ENCODE measurements around the gene R3HDM1.
"Not testable (repeated sequence)": the region's sequence is repeated elsewhere in the genome, so short reads cannot be mapped to it uniquely, and the experiment has no call there.

Gene R3HDM1

DNA sequence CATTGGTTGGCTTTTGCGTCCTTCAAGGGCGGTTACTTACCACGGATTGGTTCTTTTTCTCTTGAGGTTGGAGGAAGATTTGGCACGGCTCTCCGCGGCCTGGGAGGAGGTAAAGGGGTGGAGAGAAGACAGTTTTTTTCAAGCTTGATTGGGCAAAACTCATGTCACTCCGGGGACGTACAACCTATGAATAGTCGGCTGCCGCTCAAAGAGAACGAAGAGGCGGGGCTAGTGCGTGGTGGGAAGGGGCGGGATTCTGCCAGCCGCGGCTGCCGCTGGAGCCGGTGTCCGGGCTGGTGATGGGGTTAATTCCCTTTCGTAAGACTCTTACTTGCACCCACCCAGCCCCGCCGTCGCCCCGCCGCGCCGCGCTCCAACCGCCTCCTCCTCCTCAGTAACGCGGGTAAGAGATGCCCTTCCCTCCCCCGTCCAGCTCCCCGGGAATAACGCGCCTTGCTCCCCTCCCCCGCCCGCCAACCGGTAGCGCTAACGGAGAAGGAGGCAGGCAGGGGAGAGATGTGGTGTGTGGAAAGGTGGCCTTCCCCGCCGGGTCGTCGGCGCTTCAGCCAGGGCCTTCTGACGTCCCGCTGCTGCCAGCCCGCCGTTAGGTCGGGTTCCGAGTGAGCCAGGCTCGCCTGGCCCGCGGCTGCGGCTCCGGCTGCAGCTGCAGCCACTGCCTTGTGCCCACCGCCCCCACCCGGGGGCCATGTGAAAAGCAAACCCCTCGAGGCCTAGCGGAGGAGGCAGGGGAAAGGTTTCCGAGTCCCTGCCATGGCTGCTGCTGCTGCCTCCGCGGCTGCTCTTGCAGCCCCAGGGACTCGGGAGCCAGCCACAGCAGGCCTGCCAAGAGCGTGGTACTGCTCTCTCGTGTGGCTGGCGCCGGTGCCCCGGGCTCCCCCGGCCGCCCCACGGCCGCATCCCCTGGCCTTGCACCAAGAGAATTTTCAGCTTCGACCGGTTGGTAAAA is at the start of gene R3HDM1:
TSS of gene R3HDM1 (plus strand) at position 254 of the 967 bp plus-strand sequence. CDS start 73,362 bp downstream, outside the sequence.
- DNase-seq: peak; percentile 100

DNA sequence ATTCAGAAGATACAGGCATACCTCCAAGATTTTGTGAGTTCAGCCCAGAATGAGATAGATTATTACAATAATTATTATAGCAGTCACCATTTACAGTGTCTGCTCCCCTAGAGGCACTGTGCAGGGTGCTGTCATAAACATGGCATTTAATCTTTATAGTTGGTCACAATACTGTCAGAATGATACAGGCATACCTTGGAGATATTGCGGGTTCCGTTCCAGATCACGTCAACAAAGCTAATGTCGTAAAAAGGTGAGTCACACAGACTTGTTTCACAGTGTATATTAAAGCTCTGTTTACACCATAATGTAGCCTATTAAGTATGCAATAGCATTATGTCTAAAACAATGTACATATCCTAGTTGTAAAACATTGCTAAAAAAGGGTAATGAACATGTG is 45.8 kb upstream of the R3HDM1 start:
- no peak for DNase-seq

GRCh38 chr2:135490376-135490775 is 40.9 kb upstream of the R3HDM1 start:
- no peak for DNase-seq

GRCh38 chr2:135494503-135494902 is 36.8 kb upstream of the R3HDM1 start:
- no peak for DNase-seq

DNA sequence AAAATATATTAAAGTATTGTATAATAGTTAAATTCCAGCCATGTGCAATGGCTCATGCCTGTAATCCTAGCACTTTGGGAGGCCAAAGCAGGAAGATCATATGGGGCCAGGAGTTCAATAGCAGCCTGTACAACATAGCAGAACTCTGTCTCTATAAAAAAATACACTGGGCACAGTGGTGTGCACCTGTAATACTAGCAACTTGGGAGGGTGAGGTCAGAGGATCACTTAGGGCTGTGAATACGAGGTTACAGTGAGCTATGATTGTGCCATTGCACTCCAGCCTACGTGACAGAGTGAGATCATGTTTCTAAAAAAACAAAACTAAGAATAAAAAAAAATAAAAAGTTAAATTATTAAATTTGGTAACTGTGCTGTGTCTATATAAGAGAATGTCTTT is 36.4 kb upstream of the R3HDM1 start:
- no peak for DNase-seq

DNA sequence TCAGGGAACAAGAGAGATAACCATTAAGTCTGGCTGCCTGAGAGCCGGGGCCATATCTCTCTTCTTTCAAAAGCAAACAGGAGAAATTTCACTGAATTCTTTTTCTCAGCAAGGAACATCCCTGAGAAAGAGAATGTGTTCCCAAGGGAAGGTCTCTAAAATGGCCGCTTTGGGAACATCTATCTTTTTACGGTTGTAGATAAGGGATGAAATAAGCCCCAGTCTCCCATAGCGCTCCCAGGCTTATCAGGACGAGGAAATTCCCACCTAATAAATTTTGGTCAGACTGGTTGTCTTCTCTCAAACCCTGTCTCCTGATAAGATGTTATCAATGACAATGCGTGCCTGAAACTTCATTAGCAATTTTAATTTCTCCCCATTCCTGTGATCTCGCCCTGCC is 32.7 kb upstream of the R3HDM1 start:
- not testable (repeated sequence) for DNase-seq

DNA sequence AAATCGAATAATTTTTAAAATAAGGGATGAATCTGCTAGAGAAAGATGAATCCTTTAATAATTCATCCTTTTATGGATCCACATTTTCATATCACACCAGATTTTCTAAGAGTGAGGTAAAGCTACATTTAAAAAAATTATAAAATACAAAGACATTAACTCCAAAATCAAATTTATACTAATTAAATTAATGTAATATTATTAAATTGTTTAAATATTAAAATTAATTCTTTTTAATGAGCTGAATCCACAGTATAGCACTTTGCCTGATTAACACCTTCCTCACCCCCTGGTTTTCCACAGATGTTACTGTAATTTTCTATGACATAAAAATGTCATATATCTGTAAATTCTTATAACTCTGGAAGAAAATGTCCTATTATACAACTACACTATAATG is 26.5 kb upstream of the R3HDM1 start:
- DNase-seq: no peak

GRCh38 chr2:135510577-135510976 is 20.7 kb upstream of the R3HDM1 start:
- DNase-seq: no peak

DNA sequence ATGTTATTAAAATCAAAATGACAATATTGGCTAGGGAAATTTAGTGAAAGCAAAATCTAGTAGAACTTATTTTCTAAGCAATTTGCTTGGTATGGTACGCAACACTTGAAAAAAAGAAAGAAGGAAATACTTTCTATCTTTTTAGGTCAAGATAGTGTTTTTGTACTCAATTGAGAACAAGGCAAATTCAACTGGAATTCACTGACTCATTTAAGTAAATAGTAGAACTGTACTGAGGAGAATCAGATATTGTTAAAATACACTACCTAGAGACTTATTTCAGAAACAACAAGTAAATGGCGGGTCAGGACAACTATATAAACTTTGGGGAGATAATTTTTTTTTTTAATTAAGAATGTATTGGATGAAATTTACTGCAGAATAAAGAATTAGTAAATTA is 19.2 kb upstream of the R3HDM1 start:
- DNase-seq: no peak

- DNase-seq: no peak
Observed at GRCh38 chr2:135525786-135526185, 5.5 kb upstream of the R3HDM1 start.

- no peak for DNase-seq
Observed at GRCh38 chr2:135528006-135528405, 3.3 kb upstream of the R3HDM1 start.

GRCh38 chr2:135530313-135531230 is 712 bp upstream of the R3HDM1 start, which contains the start of gene ZRANB3:
Gene ZRANB3, minus strand, starts transcription at chr2:135531218.
- DNase-seq: peak; percentile 97

- no peak for DNase-seq
Observed at GRCh38 chr2:135532581-135532980, 1.3 kb downstream of the R3HDM1 start.

DNA sequence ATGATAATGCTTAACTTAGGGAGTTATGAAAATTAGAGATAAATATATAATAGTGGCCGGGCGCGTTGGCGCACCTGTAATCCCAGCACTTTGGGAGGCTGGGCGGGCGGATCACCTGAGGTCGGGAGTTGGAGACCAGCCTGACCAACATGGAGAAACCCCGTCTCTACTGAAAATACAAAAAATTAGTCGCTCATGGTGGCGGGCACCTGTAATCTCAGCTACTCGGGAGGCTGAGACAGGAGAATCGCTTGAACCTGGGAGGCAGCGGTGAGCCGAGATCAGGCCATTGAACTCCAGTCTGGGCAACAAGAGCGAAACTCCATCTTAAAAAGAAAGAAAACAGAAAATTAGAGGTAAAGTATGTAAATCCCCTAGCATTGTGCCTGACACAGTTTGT is 2.3 kb downstream of the R3HDM1 start:
- DNase-seq: not testable (repeated sequence)

DNA sequence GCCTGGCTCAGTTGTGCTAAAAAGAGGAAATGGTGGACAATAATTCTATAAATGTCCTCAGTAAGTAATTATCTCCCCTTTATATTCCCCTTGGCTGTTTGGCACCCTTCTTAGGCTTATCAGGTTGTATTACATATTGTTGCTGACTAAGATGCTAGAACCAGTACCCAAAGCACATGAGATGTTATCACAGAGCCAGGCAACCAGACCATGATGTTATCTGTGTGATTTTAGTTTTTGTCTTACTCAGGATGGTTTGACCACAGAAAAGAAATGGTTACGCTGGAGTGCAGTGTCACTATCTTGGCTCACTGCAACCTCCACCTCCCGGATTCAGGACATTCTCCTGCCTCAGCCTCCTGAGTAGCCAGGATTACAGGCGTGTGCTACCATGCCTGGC is 15.2 kb downstream of the R3HDM1 start:
- no peak for DNase-seq

DNA sequence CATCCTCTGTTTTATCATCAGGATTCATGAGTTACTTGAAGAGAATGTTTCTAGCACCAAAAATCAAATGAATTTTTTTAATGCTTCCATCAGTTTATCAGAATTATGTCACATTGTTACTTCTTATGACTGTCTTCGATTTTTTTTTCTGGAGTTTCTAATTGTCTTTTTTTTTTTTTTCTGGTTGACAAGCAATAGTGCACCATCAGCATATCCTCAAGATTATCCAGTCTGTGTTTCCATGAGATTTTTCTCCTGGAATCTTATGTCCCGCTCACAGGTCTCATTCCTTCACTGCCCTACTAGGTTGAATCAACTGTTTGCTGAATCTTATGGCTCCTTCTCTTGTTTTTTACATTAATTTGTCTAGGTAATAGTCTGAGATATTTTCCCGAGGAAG is 16.0 kb downstream of the R3HDM1 start:
- no peak for DNase-seq

- no peak for DNase-seq
Observed at GRCh38 chr2:135551356-135551755, 20.1 kb downstream of the R3HDM1 start.

DNA sequence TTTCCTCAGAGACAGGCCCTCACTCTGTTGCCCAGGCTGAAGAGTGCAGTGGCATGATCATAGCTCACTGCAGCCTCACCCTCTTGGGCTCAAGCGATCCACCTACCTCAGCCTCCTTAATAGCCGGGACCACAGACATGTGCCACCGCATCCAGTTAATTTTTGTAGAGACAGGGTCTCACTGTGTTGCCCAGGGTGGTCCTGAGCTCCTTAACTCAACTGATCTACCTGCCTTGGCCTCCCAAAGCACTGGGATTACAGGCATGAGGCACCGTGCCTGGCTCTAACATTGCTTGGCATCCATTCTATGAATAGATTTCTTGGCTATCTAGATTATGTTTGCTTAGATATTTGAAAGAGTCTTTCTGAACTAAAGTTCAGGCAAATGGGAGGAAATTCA is 21.6 kb downstream of the R3HDM1 start:
- no peak for DNase-seq

DNA sequence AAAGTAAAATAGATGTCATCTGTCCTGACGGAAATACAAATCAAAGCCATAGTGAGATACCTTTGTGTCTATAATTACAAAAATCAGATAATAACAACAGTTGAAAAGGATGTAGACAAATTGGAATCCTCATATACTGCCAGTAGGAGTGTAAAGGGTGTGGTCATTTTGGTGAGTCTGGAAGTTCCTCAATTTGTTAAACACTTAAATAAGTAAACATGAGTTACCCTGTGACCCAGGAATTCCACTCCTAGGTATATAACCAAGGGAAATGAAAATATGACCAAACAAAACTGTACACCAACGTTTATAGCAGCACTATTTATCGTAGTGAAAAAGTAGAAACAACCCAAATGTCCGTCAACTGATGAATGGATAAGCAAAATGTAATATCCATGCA is 24.0 kb downstream of the R3HDM1 start:
- DNase-seq: no peak

DNA sequence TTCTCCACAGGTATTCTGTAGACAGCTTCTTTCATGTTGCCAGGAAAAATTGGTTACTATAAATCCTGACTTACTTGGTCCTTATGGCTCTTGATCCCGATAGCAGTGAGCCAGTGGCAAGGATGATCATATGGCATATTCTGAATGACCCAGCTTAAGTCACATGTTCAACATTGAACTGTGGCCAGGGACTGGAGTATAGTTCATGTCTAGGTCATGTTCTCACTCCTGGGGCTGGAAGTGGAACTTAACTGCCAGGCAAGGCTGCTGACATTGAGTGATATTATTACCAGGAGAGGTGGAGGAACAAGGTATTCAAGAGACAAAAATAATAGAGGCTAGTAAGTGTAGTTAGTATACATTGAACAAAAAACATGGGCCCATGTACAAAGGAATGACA is 26.2 kb downstream of the R3HDM1 start:
- DNase-seq: no peak

DNA sequence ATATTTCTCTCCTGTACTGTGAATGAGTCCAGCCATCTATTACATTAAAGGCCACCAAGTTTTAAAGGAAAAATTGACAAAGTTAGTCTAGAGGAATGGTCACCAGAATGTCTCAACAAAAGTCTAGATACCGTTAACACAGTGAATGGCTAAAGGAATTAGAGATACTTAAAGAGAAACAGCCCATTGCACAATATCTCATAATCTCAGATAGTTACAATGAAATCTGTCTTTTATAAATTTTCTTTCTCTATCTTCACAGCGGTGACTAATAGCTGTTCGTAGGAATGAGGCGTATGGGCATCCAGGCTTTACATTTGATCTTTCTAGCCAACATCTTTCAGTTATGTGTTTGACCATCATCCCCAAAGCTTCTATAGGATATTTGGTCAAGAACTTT is 30.6 kb downstream of the R3HDM1 start:
- DNase-seq: no peak

DNA sequence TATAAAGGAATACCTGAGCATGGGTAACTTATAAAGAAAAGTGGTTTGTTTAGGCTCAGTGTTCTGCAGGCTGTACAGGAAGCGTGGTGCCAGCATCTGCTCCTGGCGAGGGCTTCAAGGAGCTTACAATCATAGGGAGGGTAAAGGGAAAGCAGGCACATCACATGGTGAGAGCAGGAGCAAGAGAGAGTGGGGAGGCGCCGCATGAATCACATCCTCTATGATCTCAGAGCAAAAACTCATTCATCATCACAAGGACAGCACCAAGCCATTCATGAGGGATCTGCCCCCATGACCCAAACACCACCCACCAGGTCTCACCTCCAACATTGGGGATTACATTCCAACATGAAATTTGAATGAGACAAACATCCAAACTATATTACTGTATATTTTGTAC is 32.5 kb downstream of the R3HDM1 start:
- DNase-seq: no peak

GRCh38 chr2:135570884-135571283 is 39.6 kb downstream of the R3HDM1 start:
- no peak for DNase-seq

GRCh38 chr2:135573620-135574019 is 42.3 kb downstream of the R3HDM1 start:
- DNase-seq: no peak

All from RPMI8226 (cell line).